Loucy (cell line): ENCODE results near the gene RALGAPA1.

Experiments
- EZH2phosphoT487 ChIP-seq: fragments of 200-600 bp; IDR thresholded peaks from 2 replicates; pipeline ENCODE4 v1.6.1; 2018; ENCODE audit warnings: antibody characterized with exemption, mild to moderate bottlenecking, moderate library complexity, borderline replicate concordance
- TF ChIP-seq, protein P1 (sequence below): fragments of 200-600 bp; sonication (generic); conservative IDR thresholded peaks from 2 replicates; pipeline ENCODE4 v1.5.1; 2014; ENCODE audit warnings: mild to moderate bottlenecking, antibody characterized with exemption, low read length

DNA sequence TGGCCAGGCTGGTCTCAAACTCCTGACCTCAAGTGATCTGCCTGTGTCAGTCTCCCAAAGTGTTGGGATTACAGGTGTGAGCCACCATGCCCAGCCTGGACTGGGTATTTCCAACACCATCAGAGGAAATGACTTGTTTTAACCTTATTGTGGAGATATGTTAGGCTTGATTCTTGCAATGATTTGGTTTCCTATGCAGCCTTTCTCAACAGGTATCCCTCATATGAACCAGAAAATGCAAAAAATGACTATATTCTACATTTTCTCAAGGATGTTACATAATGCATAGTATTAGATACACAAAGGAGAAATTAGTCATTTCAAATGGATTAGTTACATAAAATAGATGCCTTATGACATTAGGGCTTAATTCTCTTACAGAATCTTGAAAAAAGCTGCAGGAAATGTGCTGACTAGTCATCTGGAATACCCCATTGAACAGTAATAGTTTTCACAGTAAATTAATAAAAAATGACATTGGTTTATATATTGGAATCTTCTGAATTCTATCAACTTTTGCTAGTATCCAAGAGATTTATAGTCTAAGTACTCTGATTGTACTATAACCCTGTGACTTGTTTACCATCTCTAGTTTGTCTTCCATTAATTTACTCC, 142.6 kb downstream of the RALGAPA1 start:
- TF ChIP-seq, protein P1, sequence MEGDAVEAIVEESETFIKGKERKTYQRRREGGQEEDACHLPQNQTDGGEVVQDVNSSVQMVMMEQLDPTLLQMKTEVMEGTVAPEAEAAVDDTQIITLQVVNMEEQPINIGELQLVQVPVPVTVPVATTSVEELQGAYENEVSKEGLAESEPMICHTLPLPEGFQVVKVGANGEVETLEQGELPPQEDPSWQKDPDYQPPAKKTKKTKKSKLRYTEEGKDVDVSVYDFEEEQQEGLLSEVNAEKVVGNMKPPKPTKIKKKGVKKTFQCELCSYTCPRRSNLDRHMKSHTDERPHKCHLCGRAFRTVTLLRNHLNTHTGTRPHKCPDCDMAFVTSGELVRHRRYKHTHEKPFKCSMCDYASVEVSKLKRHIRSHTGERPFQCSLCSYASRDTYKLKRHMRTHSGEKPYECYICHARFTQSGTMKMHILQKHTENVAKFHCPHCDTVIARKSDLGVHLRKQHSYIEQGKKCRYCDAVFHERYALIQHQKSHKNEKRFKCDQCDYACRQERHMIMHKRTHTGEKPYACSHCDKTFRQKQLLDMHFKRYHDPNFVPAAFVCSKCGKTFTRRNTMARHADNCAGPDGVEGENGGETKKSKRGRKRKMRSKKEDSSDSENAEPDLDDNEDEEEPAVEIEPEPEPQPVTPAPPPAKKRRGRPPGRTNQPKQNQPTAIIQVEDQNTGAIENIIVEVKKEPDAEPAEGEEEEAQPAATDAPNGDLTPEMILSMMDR: no peak
- TF ChIP-seq EZH2phosphoT487: no peak
